ENCODE results near the gene CBFA2T2. TPM values are rescaled to one million over a fixed set of nuclear protein-coding genes. Genes with fewer than 3 reads are reported as not detected.

Gene CBFA2T2
- total RNA-seq, 3 donors from 2014 or later (not counting 1 experiment from before 2014, with no cell fraction given): 16.5 to 27.5 (median 18.5) TPM

GRCh38 chr20:33553516-33553915 lies 63.6 kb downstream of the CBFA2T2 start:
- no peak overlapping the region for H3K4me3 Mint-ChIP-seq

GRCh38 chr20:33554914-33555420 lies 65.1 kb downstream of the CBFA2T2 start:
- DNase-seq (peak in 1 of 2 donors; percentile 92), ATAC-seq (peak; percentile 95 to 98 (median 97))
- Histone ChIP-seq H3K4me1 (ENCODE audit: control insufficient read depth, insufficient read depth, low read length) (peaks cover 11% of the 10 kb centered on the region), H3K4me3 (ENCODE audit: low read length) (no peak overlapping the region), H3K9me3 (ENCODE audit: control insufficient read depth, insufficient read depth, low read length) (no peaks in the 10 kb centered on the region), H3K27me3 (ENCODE audit: control insufficient read depth, insufficient read depth, low read length) (no peaks in the 10 kb centered on the region), H3K27ac (ENCODE audit: low read length) (peak overlapping the region; percentile 88), H3K36me3 (ENCODE audit: control insufficient read depth, insufficient read depth, low read length) (peaks cover 5% of the 10 kb centered on the region)
- intact Hi-C loops (cut with micrococcal nuclease): loop anchor here (2.0 kb wide), 1 partner anchor 64 kb away; the partner anchor contains the start of gene CBFA2T2
- no peaks in the 10 kb centered on the region for H3K27me3 Mint-ChIP-seq (ENCODE audit: low read depth in 2 of 2)
- peaks cover 18 to 28% of the 10 kb centered on the region in 2 donors for H3K4me1 Mint-ChIP-seq
- H3K27ac Mint-ChIP-seq: peak overlapping the region; percentile 90 to 93
- peak overlapping the region; percentile 69 for H3K4me3 Mint-ChIP-seq
- no peaks in the 10 kb centered on the region for H3K9me3 Mint-ChIP-seq
- no peak for TF ChIP-seq CTCF (IDR thresholded peaks at IDR 0.05)
- WGBS (ENCODE audit: insufficient coverage): 20% methylated on average over 2 of the region's 2 CpGs
- peaks cover 7% of the 10 kb centered on the region for H3K36me3 Mint-ChIP-seq

More at GRCh38 chr20:33553516-33553915, 63.6 kb downstream of the CBFA2T2 start:
- Mint-ChIP-seq H3K27ac (peak overlapping the region; percentile 90 to 93), H3K36me3 (peaks cover 6% of the 10 kb centered on the region), H3K27me3 (ENCODE audit: low read depth in 2 of 2) (no peaks in the 10 kb centered on the region), H3K9me3 (no peaks in the 10 kb centered on the region), H3K4me1 (peaks cover 18 to 28% of the 10 kb centered on the region in 2 donors)
- Histone ChIP-seq H3K27me3 (ENCODE audit: control insufficient read depth, insufficient read depth, low read length) (no peaks in the 10 kb centered on the region), H3K27ac (ENCODE audit: low read length) (no peak overlapping the region), H3K4me1 (ENCODE audit: control insufficient read depth, insufficient read depth, low read length) (peaks cover 11% of the 10 kb centered on the region), H3K36me3 (ENCODE audit: control insufficient read depth, insufficient read depth, low read length) (peaks cover 4% of the 10 kb centered on the region), H3K9me3 (ENCODE audit: control insufficient read depth, insufficient read depth, low read length) (no peaks in the 10 kb centered on the region), H3K4me3 (ENCODE audit: low read length) (no peak overlapping the region)
- intact Hi-C loops (cut with micrococcal nuclease): no loop called here
- ATAC-seq (no peak), DNase-seq (no peak)
- WGBS (ENCODE audit: insufficient coverage): 99% methylated on average over 4 of the region's 4 CpGs
- TF ChIP-seq CTCF (IDR thresholded peaks at IDR 0.05): no peak

DNA sequence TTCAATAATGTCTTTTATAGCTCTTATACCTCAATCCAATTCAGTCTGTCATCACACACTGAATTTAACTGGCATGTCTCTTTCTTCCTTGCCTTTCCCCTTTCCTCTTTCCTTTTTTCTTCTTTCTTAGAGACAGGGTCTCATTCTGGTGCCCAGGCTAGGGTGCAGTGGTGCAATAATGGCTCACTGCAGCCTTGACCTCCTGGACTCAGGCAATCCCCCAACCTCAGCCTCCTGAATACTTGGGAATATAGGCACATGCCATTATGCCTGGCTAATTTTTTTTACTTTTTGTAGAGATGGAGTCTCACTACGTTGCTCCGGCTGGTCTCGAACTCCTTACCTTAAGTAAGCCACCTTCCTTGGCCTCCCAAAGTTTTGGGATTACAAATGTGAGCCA lies 65.9 kb downstream of the CBFA2T2 start:
- peaks cover 7% of the 10 kb centered on the region for H3K36me3 Mint-ChIP-seq
- DNase-seq: no peak
- H3K4me1 Mint-ChIP-seq: peaks cover 18 to 28% of the 10 kb centered on the region in 2 donors
- Histone ChIP-seq H3K4me1 (ENCODE audit: control insufficient read depth, insufficient read depth, low read length) (peaks cover 11% of the 10 kb centered on the region), H3K27ac (ENCODE audit: low read length) (peak overlapping the region; percentile 88), H3K27me3 (ENCODE audit: control insufficient read depth, insufficient read depth, low read length) (no peaks in the 10 kb centered on the region), H3K9me3 (ENCODE audit: control insufficient read depth, insufficient read depth, low read length) (no peaks in the 10 kb centered on the region), H3K4me3 (ENCODE audit: low read length) (no peak overlapping the region), H3K36me3 (ENCODE audit: control insufficient read depth, insufficient read depth, low read length) (peaks cover 5% of the 10 kb centered on the region)
- no peaks in the 10 kb centered on the region for H3K9me3 Mint-ChIP-seq
- intact Hi-C loops (cut with micrococcal nuclease): loop anchor here (2.0 kb wide), 1 partner anchor 65 kb away; the partner anchor contains the start of gene CBFA2T2
- 98% methylated on average over 3 of the region's 3 CpGs for WGBS (ENCODE audit: insufficient coverage)
- no peaks in the 10 kb centered on the region for H3K27me3 Mint-ChIP-seq (ENCODE audit: low read depth in 2 of 2)
- no peak for ATAC-seq
- TF ChIP-seq CTCF (IDR thresholded peaks at IDR 0.05): no peak
- peak overlapping the region; percentile 43 for H3K4me3 Mint-ChIP-seq
- H3K27ac Mint-ChIP-seq: peak overlapping the region; percentile 90 to 93

- no peak overlapping the region for H3K4me3 ChIP-seq (ENCODE audit: low read length)
- intact Hi-C loops (cut with micrococcal nuclease): no loop called here
- no peak for ATAC-seq
- TF ChIP-seq CTCF (IDR thresholded peaks at IDR 0.05): no peak
- WGBS (ENCODE audit: insufficient coverage): 100% methylated on average over 3 of the region's 3 CpGs
- peaks cover 11% of the 10 kb centered on the region for H3K4me1 ChIP-seq (ENCODE audit: control insufficient read depth, insufficient read depth, low read length)
- Mint-ChIP-seq H3K27ac (peak overlapping the region; percentile 90 to 93), H3K9me3 (no peaks in the 10 kb centered on the region), H3K4me1 (peaks cover 18 to 28% of the 10 kb centered on the region in 2 donors), H3K36me3 (peaks cover 7% of the 10 kb centered on the region), H3K27me3 (ENCODE audit: low read depth in 2 of 2) (no peaks in the 10 kb centered on the region), H3K4me3 (peak overlapping the region; percentile 14)
- H3K9me3 ChIP-seq (ENCODE audit: control insufficient read depth, insufficient read depth, low read length): no peaks in the 10 kb centered on the region
- H3K36me3 ChIP-seq (ENCODE audit: control insufficient read depth, insufficient read depth, low read length): peaks cover 5% of the 10 kb centered on the region
- no peak overlapping the region for H3K27ac ChIP-seq (ENCODE audit: low read length)
- no peak for DNase-seq
- no peaks in the 10 kb centered on the region for H3K27me3 ChIP-seq (ENCODE audit: control insufficient read depth, insufficient read depth, low read length)
Observed at GRCh38 chr20:33556246-33556645, 66.3 kb downstream of the CBFA2T2 start.
